Measurements from ENCODE around the gene PDE8A.

The PDE8A gene

DNA sequence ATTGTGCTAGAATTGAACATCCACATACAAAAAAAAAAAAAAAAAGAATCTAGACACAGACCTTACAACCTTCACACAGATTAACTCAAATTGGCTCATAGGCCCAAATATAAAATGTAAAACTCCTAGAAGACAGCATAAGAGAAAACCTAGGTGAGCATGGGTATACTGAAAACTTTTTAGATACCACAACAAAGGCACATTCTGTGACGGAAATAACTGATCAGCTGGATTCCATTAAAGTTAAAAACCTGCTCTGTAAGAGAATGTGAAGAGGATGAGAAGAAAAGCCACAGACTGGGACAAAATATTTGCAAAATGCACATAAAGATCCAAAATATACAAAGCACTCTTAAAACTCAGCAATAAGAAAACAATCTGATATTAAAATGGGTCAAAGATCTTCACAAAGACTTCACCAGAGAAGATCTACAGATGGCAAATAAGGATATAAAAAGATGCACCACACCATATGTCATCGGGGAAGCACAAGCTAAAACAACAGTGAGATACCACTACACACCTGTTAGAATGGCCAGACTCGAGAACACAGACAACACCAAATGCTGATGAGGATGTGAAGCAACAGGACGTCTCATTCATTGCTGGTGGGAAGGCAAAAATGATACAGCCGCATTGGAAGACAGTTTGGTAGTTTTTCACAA lies 167.9 kb downstream of the PDE8A start:
- H3K9me3 ChIP-seq, result no peaks in the 10 kb centered on the region
- H3K4me3 ChIP-seq, result no peak overlapping the region
- H3K27me3 ChIP-seq, result no peaks in the 10 kb centered on the region
- H3K27ac ChIP-seq, result no peak overlapping the region
- no peak for DNase-seq
- TF ChIP-seq, protein P1, sequence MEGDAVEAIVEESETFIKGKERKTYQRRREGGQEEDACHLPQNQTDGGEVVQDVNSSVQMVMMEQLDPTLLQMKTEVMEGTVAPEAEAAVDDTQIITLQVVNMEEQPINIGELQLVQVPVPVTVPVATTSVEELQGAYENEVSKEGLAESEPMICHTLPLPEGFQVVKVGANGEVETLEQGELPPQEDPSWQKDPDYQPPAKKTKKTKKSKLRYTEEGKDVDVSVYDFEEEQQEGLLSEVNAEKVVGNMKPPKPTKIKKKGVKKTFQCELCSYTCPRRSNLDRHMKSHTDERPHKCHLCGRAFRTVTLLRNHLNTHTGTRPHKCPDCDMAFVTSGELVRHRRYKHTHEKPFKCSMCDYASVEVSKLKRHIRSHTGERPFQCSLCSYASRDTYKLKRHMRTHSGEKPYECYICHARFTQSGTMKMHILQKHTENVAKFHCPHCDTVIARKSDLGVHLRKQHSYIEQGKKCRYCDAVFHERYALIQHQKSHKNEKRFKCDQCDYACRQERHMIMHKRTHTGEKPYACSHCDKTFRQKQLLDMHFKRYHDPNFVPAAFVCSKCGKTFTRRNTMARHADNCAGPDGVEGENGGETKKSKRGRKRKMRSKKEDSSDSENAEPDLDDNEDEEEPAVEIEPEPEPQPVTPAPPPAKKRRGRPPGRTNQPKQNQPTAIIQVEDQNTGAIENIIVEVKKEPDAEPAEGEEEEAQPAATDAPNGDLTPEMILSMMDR (IDR thresholded peaks at IDR 0.05), result no peak
- no peaks in the 10 kb centered on the region for H3K4me1 ChIP-seq
- intact Hi-C loops (cut with DNase I; ENCODE audit: low total_unique reads), result no loop called here
- no peaks in the 10 kb centered on the region for H3K36me3 ChIP-seq

DNA sequence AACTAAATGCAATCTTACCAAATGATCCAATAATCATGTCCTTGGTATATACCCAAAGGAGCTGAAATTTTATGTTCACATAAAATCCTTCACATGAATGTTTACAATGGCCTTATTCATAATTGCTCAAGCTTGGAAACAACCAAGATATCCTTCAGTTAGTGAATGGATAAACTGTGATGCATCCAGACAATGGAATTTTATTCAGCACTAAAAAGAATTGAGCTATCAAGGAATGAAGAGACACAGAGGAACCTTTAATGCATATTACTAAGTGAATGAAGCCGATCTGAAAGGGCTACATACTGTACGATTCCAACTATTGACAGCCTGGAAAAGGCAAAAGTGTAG lies 168.4 kb downstream of the PDE8A start:
- H3K36me3 ChIP-seq, result no peaks in the 10 kb centered on the region
- TF ChIP-seq, protein P1 (IDR thresholded peaks at IDR 0.05), result no peak
- no peak overlapping the region for H3K4me3 ChIP-seq
- H3K27ac ChIP-seq, result no peak overlapping the region
- no peaks in the 10 kb centered on the region for H3K9me3 ChIP-seq
- no peaks in the 10 kb centered on the region for H3K4me1 ChIP-seq
- DNase-seq, result no peak
- H3K27me3 ChIP-seq, result no peaks in the 10 kb centered on the region
- intact Hi-C loops (cut with DNase I; ENCODE audit: low total_unique reads), result no loop called here

DNA sequence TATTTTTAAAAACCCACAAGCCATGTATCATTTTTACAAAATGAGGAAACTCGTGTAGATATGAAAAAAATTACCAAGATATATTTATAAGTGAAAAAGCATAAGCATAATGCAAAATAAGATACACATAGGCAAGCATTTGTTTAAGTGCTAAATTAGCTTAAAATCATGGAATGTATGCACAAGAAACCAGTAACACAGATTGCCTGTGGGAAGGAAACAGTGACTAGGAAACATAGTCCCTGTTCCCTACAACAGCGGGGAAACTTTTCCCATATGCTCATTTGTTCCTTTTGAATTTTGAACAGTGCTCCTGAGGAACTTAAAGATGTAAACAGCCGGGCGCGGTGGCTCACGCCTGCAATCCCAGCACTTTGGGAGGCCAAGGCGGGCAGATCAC lies 169.5 kb downstream of the PDE8A start:
- Histone ChIP-seq H3K36me3 (no peaks in the 10 kb centered on the region), H3K4me1 (no peaks in the 10 kb centered on the region), H3K9me3 (no peaks in the 10 kb centered on the region), H3K4me3 (no peak overlapping the region), H3K27me3 (no peaks in the 10 kb centered on the region), H3K27ac (no peak overlapping the region)
- DNase-seq, result no peak
- intact Hi-C loops (cut with DNase I; ENCODE audit: low total_unique reads), result no loop called here
- TF ChIP-seq, protein P1 (IDR thresholded peaks at IDR 0.05), result no peak

DNA sequence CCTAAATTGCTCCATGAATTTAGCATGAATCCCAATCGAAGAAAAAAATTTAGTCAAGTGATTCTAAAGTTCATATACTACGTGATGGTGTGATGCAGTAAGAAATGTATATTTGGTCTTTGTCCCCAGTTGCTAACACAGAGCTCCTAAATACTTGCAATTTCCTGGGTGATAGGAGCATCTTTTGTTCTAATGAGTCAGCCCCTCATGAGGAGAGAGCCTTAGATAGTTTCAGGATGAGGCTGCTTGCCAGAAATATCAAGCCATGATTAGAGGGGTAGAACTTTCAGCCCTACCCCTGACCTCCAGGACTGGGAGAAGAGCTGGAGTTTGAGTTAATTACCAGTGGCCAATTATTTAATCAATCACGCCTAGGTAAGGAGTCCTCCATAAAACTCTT lies 170.2 kb downstream of the PDE8A start:
- Histone ChIP-seq H3K4me3 (no peak overlapping the region), H3K4me1 (no peaks in the 10 kb centered on the region), H3K27me3 (no peaks in the 10 kb centered on the region), H3K9me3 (no peaks in the 10 kb centered on the region), H3K27ac (no peak overlapping the region), H3K36me3 (no peaks in the 10 kb centered on the region)
- no peak for DNase-seq
- intact Hi-C loops (cut with DNase I; ENCODE audit: low total_unique reads), result no loop called here
- TF ChIP-seq, protein P1 (IDR thresholded peaks at IDR 0.05), result no peak

DNA sequence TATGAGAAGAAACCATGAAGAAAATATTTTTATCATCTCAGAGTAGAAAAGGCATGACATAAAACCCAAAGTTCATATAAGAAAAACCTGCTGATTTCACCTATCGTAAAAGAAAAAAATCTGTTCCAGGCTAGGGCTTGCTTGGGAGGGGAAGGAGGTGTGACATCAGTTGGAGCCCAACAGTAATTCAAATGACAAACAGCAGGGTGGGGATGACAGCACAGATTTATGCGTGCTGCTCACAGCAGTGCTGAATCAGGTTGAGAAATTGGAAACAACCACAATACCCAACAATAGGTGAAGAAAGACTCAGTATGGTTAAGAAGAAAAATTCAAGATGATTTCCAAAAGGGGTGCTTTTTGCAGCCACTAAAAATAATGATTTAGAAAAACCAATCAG lies 172.4 kb downstream of the PDE8A start:
- H3K4me1 ChIP-seq, result no peaks in the 10 kb centered on the region
- H3K36me3 ChIP-seq, result no peaks in the 10 kb centered on the region
- TF ChIP-seq, protein P1 (IDR thresholded peaks at IDR 0.05), result no peak
- no peak overlapping the region for H3K27ac ChIP-seq
- H3K9me3 ChIP-seq, result no peaks in the 10 kb centered on the region
- DNase-seq, result no peak
- H3K27me3 ChIP-seq, result no peaks in the 10 kb centered on the region
- intact Hi-C loops (cut with DNase I; ENCODE audit: low total_unique reads), result no loop called here
- no peak overlapping the region for H3K4me3 ChIP-seq

DNA sequence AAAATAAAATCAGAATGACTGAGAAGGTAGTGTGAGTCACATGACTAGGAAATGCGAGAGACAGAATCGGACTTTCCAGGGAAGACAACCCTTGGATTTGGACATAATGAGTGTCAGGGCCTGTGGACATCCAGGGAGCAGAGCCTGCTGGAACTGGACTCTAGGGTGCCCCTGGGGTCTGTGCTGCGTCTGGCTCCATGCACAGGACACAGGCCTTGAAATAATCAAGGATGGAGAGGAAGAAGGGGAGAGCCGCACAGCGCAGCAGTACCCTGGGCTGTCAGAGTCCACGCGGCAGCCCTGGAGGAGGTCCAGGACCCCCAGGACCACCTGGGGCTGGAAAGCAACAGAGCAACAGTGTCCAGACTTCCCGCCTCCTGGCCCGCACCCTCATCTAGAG lies 173.7 kb downstream of the PDE8A start:
- no peak overlapping the region for H3K27ac ChIP-seq
- H3K4me1 ChIP-seq, result no peaks in the 10 kb centered on the region
- H3K9me3 ChIP-seq, result no peaks in the 10 kb centered on the region
- no peak for DNase-seq
- no peaks in the 10 kb centered on the region for H3K27me3 ChIP-seq
- H3K4me3 ChIP-seq, result no peak overlapping the region
- TF ChIP-seq, protein P1 (IDR thresholded peaks at IDR 0.05), result no peak
- intact Hi-C loops (cut with DNase I; ENCODE audit: low total_unique reads), result no loop called here
- no peaks in the 10 kb centered on the region for H3K36me3 ChIP-seq

Data from tibial artery (tissue), 4 donors.